ENCODE measurements around the gene SPSB2. TPM values are rescaled to one million over a fixed set of nuclear protein-coding genes. Genes with fewer than 3 reads are reported as not detected.
"Not testable (repeated sequence)": the region's sequence is repeated elsewhere in the genome, so short reads cannot be mapped to it uniquely, and the experiment has no call there.

SPSB2 gene
- total and polyA plus RNA-seq, 9 donors: 3.2 to 8.4 (median 6.7) TPM

- H3K27ac ChIP-seq (ENCODE audit: low read length); DNase-seq; H3K9me3 ChIP-seq (replicated peaks; ENCODE audit: control insufficient read depth, low read depth, low read length); H3K4me1 ChIP-seq (ENCODE audit: control insufficient read depth, insufficient read depth, low read length); H3K4me3 ChIP-seq (ENCODE audit: low read length); H3K27me3 ChIP-seq (ENCODE audit: control insufficient read depth, insufficient read depth, low read length): not testable (repeated sequence)
- peaks cover 12% of the 10 kb centered on the region for H3K36me3 ChIP-seq (ENCODE audit: control insufficient read depth, insufficient read depth, low read length)
- 75% methylated on average over 2 of the region's 7 CpGs for WGBS (ENCODE audit: insufficient coverage)
These were observed 15.7 kb upstream of the SPSB2 start for GRCh38 chr12:6888794-6889193.

GRCh38 chr12:6888360-6888759, 15.3 kb upstream of the SPSB2 start:
- Histone ChIP-seq H3K9me3 (replicated peaks; ENCODE audit: control insufficient read depth, low read depth, low read length) (no peaks in the 10 kb centered on the region), H3K27ac (ENCODE audit: low read length) (no peak overlapping the region), H3K36me3 (ENCODE audit: control insufficient read depth, insufficient read depth, low read length) (peaks cover 14% of the 10 kb centered on the region), H3K4me1 (ENCODE audit: control insufficient read depth, insufficient read depth, low read length) (peaks cover 8% of the 10 kb centered on the region), H3K4me3 (ENCODE audit: low read length) (no peak overlapping the region), H3K27me3 (ENCODE audit: control insufficient read depth, insufficient read depth, low read length) (no peaks in the 10 kb centered on the region)
- DNase-seq: no peak
- WGBS (ENCODE audit: insufficient coverage): 85% methylated on average over 2 of the region's 2 CpGs

- Histone ChIP-seq H3K4me1 (ENCODE audit: control insufficient read depth, insufficient read depth, low read length) (peaks cover 8% of the 10 kb centered on the region), H3K27me3 (ENCODE audit: control insufficient read depth, insufficient read depth, low read length) (no peaks in the 10 kb centered on the region), H3K9me3 (replicated peaks; ENCODE audit: control insufficient read depth, low read depth, low read length) (no peaks in the 10 kb centered on the region), H3K36me3 (ENCODE audit: control insufficient read depth, insufficient read depth, low read length) (peaks cover 14% of the 10 kb centered on the region), H3K27ac (ENCODE audit: low read length) (no peak overlapping the region), H3K4me3 (ENCODE audit: low read length) (no peak overlapping the region)
- 81% methylated on average over 4 of the region's 8 CpGs for WGBS (ENCODE audit: insufficient coverage)
- no peak for DNase-seq
These were observed 14.4 kb upstream of the SPSB2 start for GRCh38 chr12:6887460-6887859.

- not testable (repeated sequence) for H3K27ac ChIP-seq (ENCODE audit: low read length); H3K4me3 ChIP-seq (ENCODE audit: low read length); H3K27me3 ChIP-seq (ENCODE audit: control insufficient read depth, insufficient read depth, low read length); DNase-seq; H3K4me1 ChIP-seq (ENCODE audit: control insufficient read depth, insufficient read depth, low read length); H3K9me3 ChIP-seq (replicated peaks; ENCODE audit: control insufficient read depth, low read depth, low read length)
- no CpG with 5 or more reads among the region's 15 CpGs for WGBS (ENCODE audit: insufficient coverage)
- peaks cover 19% of the 10 kb centered on the region for H3K36me3 ChIP-seq (ENCODE audit: control insufficient read depth, insufficient read depth, low read length)
These were observed 13.3 kb upstream of the SPSB2 start for GRCh38 chr12:6886206-6886999.

GRCh38 chr12:6884539-6884938, 11.4 kb upstream of the SPSB2 start:
- Histone ChIP-seq H3K4me1 (ENCODE audit: control insufficient read depth, insufficient read depth, low read length) (no peaks in the 10 kb centered on the region), H3K27me3 (ENCODE audit: control insufficient read depth, insufficient read depth, low read length) (no peaks in the 10 kb centered on the region), H3K27ac (ENCODE audit: low read length) (no peak overlapping the region), H3K36me3 (ENCODE audit: control insufficient read depth, insufficient read depth, low read length) (peaks cover 19% of the 10 kb centered on the region), H3K9me3 (replicated peaks; ENCODE audit: control insufficient read depth, low read depth, low read length) (no peaks in the 10 kb centered on the region), H3K4me3 (ENCODE audit: low read length) (no peak overlapping the region)
- WGBS (ENCODE audit: insufficient coverage): 60% methylated on average over 16 of the region's 22 CpGs
- DNase-seq: no peak

GRCh38 chr12:6883683-6884082, 10.6 kb upstream of the SPSB2 start:
- Histone ChIP-seq H3K27me3 (ENCODE audit: control insufficient read depth, insufficient read depth, low read length) (no peaks in the 10 kb centered on the region), H3K27ac (ENCODE audit: low read length) (no peak overlapping the region), H3K36me3 (ENCODE audit: control insufficient read depth, insufficient read depth, low read length) (peaks cover 19% of the 10 kb centered on the region), H3K9me3 (replicated peaks; ENCODE audit: control insufficient read depth, low read depth, low read length) (no peaks in the 10 kb centered on the region), H3K4me3 (ENCODE audit: low read length) (no peak overlapping the region), H3K4me1 (ENCODE audit: control insufficient read depth, insufficient read depth, low read length) (no peaks in the 10 kb centered on the region)
- DNase-seq: no peak
- 95% methylated on average over 11 of the region's 11 CpGs for WGBS (ENCODE audit: insufficient coverage)

GRCh38 chr12:6883252-6883651, 10.1 kb upstream of the SPSB2 start:
- WGBS (ENCODE audit: insufficient coverage): 95% methylated on average over 4 of the region's 5 CpGs
- no peak overlapping the region for H3K4me3 ChIP-seq (ENCODE audit: low read length)
- H3K27ac ChIP-seq (ENCODE audit: low read length): no peak overlapping the region

GRCh38 chr12:6879824-6880223, 6.7 kb upstream of the SPSB2 start:
- H3K4me1 ChIP-seq (ENCODE audit: control insufficient read depth, insufficient read depth, low read length); H3K27me3 ChIP-seq (ENCODE audit: control insufficient read depth, insufficient read depth, low read length); DNase-seq; H3K27ac ChIP-seq (ENCODE audit: low read length); H3K9me3 ChIP-seq (replicated peaks; ENCODE audit: control insufficient read depth, low read depth, low read length); H3K4me3 ChIP-seq (ENCODE audit: low read length): not testable (repeated sequence)
- peaks cover 13% of the 10 kb centered on the region for H3K36me3 ChIP-seq (ENCODE audit: control insufficient read depth, insufficient read depth, low read length)
- WGBS (ENCODE audit: insufficient coverage): 86% methylated on average over 8 of the region's 11 CpGs

More at GRCh38 chr12:6883252-6883651, 10.1 kb upstream of the SPSB2 start:
- no peaks in the 10 kb centered on the region for H3K4me1 ChIP-seq (ENCODE audit: control insufficient read depth, insufficient read depth, low read length)
- peaks cover 17% of the 10 kb centered on the region for H3K36me3 ChIP-seq (ENCODE audit: control insufficient read depth, insufficient read depth, low read length)
- no peaks in the 10 kb centered on the region for H3K27me3 ChIP-seq (ENCODE audit: control insufficient read depth, insufficient read depth, low read length)
- no peaks in the 10 kb centered on the region for H3K9me3 ChIP-seq (replicated peaks; ENCODE audit: control insufficient read depth, low read depth, low read length)
- DNase-seq: no peak

GRCh38 chr12:6874015-6874368, 889 bp upstream of the SPSB2 start:
- peaks cover 36% of the 10 kb centered on the region for H3K4me1 ChIP-seq (ENCODE audit: control insufficient read depth, insufficient read depth, low read length)
- DNase-seq; H3K9me3 ChIP-seq (replicated peaks; ENCODE audit: control insufficient read depth, low read depth, low read length); H3K27me3 ChIP-seq (ENCODE audit: control insufficient read depth, insufficient read depth, low read length): not testable (repeated sequence)
- peak overlapping the region; percentile 84 for H3K4me3 ChIP-seq (ENCODE audit: low read length)
- WGBS (ENCODE audit: insufficient coverage): 13% methylated on average over 4 of the region's 9 CpGs
- peaks cover 30% of the 10 kb centered on the region for H3K36me3 ChIP-seq (ENCODE audit: control insufficient read depth, insufficient read depth, low read length)
- H3K27ac ChIP-seq (ENCODE audit: low read length): peak overlapping the region; percentile 93

- Histone ChIP-seq H3K4me3 (ENCODE audit: low read length) (peak overlapping the region; percentile 84), H3K4me1 (ENCODE audit: control insufficient read depth, insufficient read depth, low read length) (peaks cover 45% of the 10 kb centered on the region), H3K36me3 (ENCODE audit: control insufficient read depth, insufficient read depth, low read length) (peaks cover 35% of the 10 kb centered on the region), H3K27me3 (ENCODE audit: control insufficient read depth, insufficient read depth, low read length) (no peaks in the 10 kb centered on the region), H3K9me3 (replicated peaks; ENCODE audit: control insufficient read depth, low read depth, low read length) (no peaks in the 10 kb centered on the region), H3K27ac (ENCODE audit: low read length) (peak overlapping the region; percentile 88)
- DNase-seq: peak; percentile 90
- 2% methylated on average over 34 of the region's 40 CpGs for WGBS (ENCODE audit: insufficient coverage)
These were observed 742 bp downstream of the SPSB2 start for GRCh38 chr12:6872073-6873048.
